ENCODE data around the gene INSYN2A.

Gene INSYN2A

GRCh38 chr10:127195571-127196281 is 665 bp downstream of the INSYN2A start:
- no peak for DNase-seq (ENCODE audit: low read depth)

GRCh38 chr10:127195041-127195506 is 1.3 kb downstream of the INSYN2A start:
- DNase-seq (ENCODE audit: low read depth): no peak

DNA sequence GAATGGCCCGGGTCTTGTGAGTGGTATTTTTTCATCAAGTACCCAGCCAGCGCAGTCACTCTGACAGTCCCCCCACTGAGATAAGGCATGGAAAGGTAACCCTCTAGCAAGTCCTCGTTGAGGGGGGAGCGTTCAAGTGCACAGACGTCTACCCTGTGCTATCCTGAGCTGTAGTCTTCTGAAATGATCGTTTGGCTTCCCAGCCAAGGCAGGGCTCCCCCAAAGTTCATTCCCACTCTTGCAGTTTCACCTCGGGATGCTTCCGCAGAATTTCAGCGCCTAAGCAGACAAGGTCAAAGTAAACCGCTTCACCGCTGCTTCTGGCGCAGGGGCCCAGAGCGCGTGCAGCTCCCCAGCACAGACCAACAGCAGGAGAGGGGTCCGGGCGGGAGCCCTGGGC is 1.8 kb downstream of the INSYN2A start:
- no peak for DNase-seq (ENCODE audit: low read depth)

DNA sequence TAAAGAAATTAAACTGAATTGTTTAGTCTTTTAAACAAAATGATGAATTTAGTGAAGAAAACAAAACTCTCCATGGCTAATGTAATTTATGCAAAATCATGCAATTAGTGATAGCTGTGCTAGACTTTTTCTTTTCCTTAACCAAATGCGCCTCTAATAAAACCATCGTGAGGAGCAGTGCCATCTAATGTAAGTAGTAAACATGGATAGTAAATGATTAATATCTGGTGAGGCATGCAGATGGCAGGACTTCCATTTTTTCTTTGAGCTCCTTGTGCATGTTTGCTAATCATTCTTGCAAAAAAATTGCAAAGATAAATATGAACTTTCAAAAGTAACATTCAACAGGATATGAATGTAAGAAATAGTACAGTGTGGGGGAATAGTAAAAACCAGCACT is 2.3 kb downstream of the INSYN2A start:
- no peak for DNase-seq (ENCODE audit: low read depth)

DNA sequence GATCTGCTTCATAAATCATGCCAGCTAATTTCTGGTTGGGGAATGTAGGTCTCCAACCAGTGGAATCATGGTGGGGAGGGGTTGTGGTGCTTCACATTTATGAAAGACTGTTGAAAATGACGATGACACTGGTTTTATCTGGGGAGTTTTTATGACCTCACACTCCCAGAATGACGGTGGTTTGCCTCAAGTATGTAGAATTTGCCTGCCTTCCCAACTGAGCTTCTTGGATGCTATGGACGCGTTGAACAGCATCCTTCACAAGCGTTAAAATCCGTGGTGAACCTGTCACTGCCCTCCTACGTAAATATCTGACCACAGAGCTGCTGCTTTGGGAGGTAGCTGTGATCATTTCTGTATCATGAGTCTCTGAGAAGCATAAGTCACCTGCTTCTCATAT is 3.3 kb downstream of the INSYN2A start:
- DNase-seq (ENCODE audit: low read depth): no peak

DNA sequence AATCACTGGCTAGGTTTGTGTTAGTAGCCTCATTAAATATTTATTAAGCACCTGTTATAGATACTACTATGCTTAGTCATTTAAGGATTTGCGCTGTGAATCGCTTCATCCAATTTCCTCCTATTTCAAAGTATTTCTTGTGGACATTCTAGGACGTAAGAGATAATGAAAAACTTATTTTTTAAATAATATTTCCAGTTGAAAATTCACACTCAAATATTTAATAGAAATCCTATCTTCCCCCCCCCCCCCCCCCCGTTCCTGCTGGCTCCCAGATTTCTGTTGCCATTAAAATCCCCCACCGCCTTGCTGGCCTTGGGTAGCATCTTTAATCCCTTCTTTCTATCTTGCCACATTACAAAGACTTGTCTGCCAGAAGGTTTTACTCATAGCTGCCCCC is 6.0 kb downstream of the INSYN2A start:
- no peak for DNase-seq (ENCODE audit: low read depth)

DNA sequence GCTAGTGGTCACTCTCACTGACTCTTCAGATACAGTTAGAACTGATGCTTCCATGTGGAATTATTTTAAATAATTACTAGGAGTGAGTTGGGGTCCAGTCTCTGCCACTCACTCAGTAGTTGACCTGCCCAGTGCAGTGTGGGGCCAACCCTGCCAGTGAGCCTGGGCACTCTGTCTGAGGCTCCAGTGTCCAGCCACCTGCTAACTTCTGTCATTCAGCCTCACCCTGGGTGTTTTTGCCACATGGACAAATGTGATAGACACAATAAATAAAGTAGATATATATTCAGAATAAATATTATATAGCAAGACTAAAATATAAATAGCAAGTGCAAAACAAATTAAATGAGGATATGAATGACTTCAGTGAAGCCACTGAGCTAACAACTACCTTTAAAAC is 7.2 kb downstream of the INSYN2A start:
- no peak for DNase-seq (ENCODE audit: low read depth)

DNA sequence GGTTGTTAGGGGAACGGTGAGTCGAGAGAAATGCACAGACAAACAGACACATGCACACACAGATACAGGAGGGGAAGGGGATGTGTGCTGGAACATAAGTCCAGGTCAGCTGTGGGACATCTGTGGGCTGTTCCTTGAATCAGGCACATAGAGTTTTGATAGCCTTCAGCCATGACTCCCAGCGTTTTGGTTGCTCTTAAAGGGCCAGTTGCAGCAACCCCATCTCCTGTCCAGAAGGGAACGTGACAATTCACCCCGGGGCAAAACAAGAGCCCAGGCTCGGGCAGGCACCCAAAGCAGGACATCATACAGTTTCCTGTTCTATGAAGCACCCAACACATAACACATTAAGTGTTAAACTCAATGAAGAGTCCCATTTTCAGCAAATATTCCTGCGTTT is 9.6 kb downstream of the INSYN2A start:
- DNase-seq (ENCODE audit: low read depth): no peak

- DNase-seq (ENCODE audit: low read depth): no peak
These were observed 11.8 kb downstream of the INSYN2A start for GRCh38 chr10:127184582-127184981.

- no peak for DNase-seq (ENCODE audit: low read depth)
These were observed 14.2 kb downstream of the INSYN2A start for GRCh38 chr10:127182161-127182560.

- DNase-seq (ENCODE audit: low read depth): no peak
These were observed 16.7 kb downstream of the INSYN2A start for GRCh38 chr10:127179612-127180250.

DNA sequence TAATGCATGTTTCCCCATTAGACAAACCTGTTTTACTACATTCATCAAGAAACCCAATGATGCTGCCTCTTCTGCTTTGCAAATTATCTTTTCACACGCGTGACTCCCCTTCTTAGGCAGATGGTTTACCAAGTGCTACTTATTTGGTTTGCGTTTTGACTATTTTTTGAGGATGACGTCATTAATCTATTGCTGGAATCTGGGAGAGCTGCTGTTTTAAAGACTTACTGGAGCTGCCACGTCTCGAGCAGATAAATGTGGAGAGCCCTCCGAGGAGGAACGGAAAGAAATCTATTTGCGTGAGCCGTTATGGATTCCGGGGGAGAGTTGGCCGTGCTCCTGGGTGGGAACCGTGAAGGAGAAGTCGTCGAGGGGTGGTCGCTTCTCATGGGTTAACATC is 19.7 kb downstream of the INSYN2A start:
- no peak for DNase-seq (ENCODE audit: low read depth)

GRCh38 chr10:127175357-127176110 is 20.9 kb downstream of the INSYN2A start:
- no peak for DNase-seq (ENCODE audit: low read depth)

DNA sequence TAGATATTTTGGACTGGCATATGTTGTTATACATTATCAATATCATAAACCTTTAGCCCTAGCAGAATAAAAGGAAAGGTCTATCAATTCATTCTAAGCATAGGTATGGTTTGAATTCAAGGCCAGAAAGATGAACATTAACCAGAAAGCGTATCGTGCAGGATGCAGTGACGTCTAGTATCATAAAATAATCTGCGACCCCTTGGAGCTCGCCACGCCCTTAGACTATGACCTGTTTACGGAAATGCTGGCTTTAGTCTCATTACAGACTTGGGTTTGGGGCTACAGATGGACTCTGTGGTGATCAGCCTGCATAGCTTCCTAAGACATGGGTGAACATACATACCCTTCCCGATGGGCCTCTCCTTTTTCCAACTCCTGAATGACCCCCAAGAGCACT is 21.5 kb downstream of the INSYN2A start:
- DNase-seq (ENCODE audit: low read depth): no peak

GRCh38 chr10:127168261-127168660 is 28.1 kb downstream of the INSYN2A start:
- no peak for DNase-seq (ENCODE audit: low read depth)

DNA sequence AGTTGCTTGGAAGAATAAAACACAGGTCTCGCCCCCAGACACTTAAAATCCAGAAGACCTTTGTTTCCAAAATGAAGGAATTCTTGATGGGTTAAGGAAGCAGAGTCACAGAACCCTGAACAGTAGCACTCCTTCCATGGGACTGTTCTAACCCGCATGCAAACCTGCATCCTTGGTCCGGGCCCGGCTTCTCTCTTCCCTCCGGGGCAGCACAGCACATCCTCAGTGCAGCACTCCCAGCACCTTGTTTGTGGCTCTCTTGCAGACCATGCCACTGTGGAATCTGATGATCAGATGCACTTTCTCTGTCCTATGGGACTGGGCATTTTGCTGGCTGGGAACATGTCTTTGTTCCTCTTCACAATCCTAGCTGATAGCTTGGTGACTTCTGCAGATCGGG is 33.5 kb downstream of the INSYN2A start:
- no peak for DNase-seq (ENCODE audit: low read depth)

GRCh38 chr10:127161482-127161881 is 34.9 kb downstream of the INSYN2A start:
- no peak for DNase-seq (ENCODE audit: low read depth)

DNA sequence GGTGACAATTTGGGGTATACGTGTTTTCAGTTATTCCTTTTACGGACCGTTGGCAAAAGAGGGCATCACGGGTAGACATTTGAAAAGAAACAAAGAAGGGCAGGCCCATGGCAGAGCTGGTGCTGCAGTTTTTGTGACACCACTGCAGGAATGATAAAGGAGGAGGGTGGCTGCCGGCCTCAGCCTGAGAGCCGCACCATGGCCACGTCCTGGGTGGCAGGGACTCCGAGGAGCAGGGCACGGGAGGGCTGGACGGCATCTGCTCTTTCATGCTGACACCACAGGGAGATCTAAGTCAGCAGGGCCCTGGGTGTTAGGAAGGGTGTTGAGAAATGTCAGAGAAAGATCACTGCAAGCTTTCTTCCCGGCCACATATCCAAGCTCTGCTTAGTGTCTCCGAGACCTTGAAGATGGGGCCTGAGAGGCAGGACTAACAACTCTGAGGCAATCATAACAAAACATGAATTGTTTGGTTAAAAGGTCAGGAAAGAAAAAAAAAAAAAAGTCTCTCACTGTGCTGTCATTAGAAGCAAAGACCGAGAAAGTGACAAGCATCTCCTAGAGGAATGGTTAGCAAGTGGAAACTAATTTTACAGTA is 36.6 kb downstream of the INSYN2A start:
- no peak for DNase-seq (ENCODE audit: low read depth)

GRCh38 chr10:127158662-127159061 is 37.7 kb downstream of the INSYN2A start:
- DNase-seq (ENCODE audit: low read depth): no peak

- DNase-seq (ENCODE audit: low read depth): no peak
These were observed 38.7 kb downstream of the INSYN2A start for GRCh38 chr10:127157506-127158200.

DNA sequence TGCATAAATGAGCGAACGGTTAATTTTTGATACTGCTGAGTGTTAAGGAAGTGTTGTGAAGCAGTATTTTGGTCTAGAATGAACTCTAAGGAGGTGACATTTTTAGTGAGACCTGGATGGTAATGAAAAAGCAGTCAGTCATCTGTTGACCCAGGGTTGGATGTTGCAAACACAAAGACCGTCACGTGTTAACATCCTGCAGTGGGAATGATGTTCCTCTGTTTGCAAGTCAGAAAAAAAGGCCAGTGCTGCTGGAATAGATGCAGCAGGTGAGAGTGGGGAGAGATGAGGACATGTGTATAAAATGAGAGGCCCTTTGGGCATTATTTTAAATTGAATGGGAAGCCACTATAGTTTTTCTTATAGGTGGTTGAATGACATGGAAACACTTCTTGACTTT is 39.3 kb downstream of the INSYN2A start:
- no peak for DNase-seq (ENCODE audit: low read depth)

All from activated gamma-delta T cell treated with anti-CD3 and anti-CD28 coated beads, Interleukin-2, amount 50 U/mL, for 16 hours (primary cell).